ENCODE measurements around the gene C22orf39.

DNA sequence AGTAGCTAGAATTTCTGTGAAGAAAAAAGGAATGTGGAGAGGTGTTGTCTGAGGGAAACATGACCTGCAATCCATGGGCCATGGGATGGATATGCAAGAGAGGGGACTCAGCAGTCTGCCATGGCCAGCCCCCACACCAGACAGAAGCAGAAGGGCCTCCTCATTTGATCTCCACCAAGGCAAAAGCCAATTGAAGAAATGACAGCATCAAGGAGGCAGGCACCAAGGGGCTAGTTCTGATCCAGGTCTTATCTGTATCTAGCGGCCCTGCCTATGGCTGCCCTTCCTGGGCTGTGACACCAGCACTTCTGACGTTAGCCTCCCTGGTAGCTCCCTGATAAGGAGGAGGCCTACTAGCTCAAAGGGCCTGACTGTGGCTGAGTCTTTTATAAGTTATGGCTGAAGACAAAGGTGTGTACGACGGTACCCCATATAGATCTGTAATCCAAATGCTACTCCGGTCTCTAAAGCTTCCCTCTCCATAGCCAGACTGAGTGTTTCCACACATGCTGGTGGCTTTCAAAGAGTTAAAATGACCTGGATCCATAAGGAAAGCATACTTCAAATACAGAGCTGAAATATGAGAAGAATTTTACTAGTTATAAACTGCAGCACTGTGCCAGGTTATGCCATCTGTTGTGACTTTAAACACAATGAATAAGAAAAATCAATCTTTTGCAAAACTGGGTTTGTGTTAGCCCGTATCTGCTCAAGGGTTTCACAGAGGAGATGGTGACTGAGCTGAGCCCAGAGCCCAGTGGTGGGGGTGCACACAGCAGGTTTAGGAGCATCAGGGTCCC is 50.4 kb downstream of the C22orf39 start:
- TF ChIP-seq EP300 (IDR thresholded peaks at IDR 0.05) (no peak), POLR2A (IDR thresholded peaks at IDR 0.05) (no peak)
- TF ChIP-seq, protein P1, sequence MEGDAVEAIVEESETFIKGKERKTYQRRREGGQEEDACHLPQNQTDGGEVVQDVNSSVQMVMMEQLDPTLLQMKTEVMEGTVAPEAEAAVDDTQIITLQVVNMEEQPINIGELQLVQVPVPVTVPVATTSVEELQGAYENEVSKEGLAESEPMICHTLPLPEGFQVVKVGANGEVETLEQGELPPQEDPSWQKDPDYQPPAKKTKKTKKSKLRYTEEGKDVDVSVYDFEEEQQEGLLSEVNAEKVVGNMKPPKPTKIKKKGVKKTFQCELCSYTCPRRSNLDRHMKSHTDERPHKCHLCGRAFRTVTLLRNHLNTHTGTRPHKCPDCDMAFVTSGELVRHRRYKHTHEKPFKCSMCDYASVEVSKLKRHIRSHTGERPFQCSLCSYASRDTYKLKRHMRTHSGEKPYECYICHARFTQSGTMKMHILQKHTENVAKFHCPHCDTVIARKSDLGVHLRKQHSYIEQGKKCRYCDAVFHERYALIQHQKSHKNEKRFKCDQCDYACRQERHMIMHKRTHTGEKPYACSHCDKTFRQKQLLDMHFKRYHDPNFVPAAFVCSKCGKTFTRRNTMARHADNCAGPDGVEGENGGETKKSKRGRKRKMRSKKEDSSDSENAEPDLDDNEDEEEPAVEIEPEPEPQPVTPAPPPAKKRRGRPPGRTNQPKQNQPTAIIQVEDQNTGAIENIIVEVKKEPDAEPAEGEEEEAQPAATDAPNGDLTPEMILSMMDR (IDR thresholded peaks at IDR 0.05), result no peak
